GM23338 (cell line): ENCODE results near the gene PISD. TPM values are rescaled to one million over a fixed set of nuclear protein-coding genes. Genes with fewer than 3 reads are reported as not detected.

ENCODE experiments used
- ATAC-seq: fragments of 200-7000 bp; cut with Tn5 transposase; 3 replicates; pipeline ENCODE4 v1.9.1; 2020
- DNase-seq: peaks from one replicate; pipeline ENCODE4 v3.0.0-alpha.2; 2015; ENCODE audit warnings: low spot score
- H2AFZ ChIP-seq: fragments of 200-600 bp; sonication (generic); 2 replicates; pipeline ENCODE4 v1.8.0; 2016; ENCODE audit warnings: antibody characterized with exemption, mild to moderate bottlenecking, moderate library complexity
- H3F3A ChIP-seq: fragments of 200-600 bp; sonication (generic); replicated peaks from 2 replicates; pipeline ENCODE4 v1.8.0; 2017; ENCODE audit warnings: antibody characterized with exemption, mixed run types, low read depth
- H3K27ac ChIP-seq: fragments of 200-600 bp; sonication (generic); 2 replicates; pipeline ENCODE4 v1.6.1; 2016; ENCODE audit warnings: low read depth
- H3K27me3 ChIP-seq: fragments of 200-600 bp; sonication (generic); 2 replicates; pipeline ENCODE4 v1.8.0; 2016; ENCODE audit warnings: mild to moderate bottlenecking, mixed run types, moderate library complexity; ENCODE audit not compliant: insufficient read depth
- H3K36me3 ChIP-seq: fragments of 200-600 bp; sonication (generic); 2 replicates; pipeline ENCODE4 v1.8.0; 2016; ENCODE audit warnings: mild to moderate bottlenecking; ENCODE audit not compliant: insufficient read depth
- H3K4me1 ChIP-seq: fragments of 200-600 bp; sonication (generic); 2 replicates; pipeline ENCODE4 v1.8.0; 2016; ENCODE audit warnings: mild to moderate bottlenecking, moderate library complexity; ENCODE audit not compliant: insufficient read depth
- H3K4me2 ChIP-seq: fragments of 200-600 bp; sonication (generic); 2 replicates; pipeline ENCODE4 v1.7.1; 2017; ENCODE audit warnings: mixed run types
- H3K4me3 ChIP-seq: fragments of 200-600 bp; sonication (generic); 2 replicates; pipeline ENCODE4 v1.6.1; 2016; ENCODE audit warnings: mixed run types
- H3K79me2 ChIP-seq: fragments of 200-600 bp; sonication (generic); replicated peaks from 2 replicates; pipeline ENCODE4 v1.8.0; 2017; ENCODE audit warnings: mild to moderate bottlenecking; ENCODE audit not compliant: insufficient read depth
- H3K9me2 ChIP-seq: fragments of 200-600 bp; sonication (generic); 2 replicates; pipeline ENCODE4 v1.8.0; 2017; ENCODE audit not compliant: insufficient read depth
- H4K20me1 ChIP-seq: fragments of 200-600 bp; sonication (generic); replicated peaks from 2 replicates; pipeline ENCODE4 v1.8.0; 2017; ENCODE audit warnings: mild to moderate bottlenecking; ENCODE audit not compliant: insufficient read depth
- H3K27ac Mint-ChIP-seq: 2 replicates; pipeline ENCODE4 v1.8.0; 2020; ENCODE audit warnings: inconsistent platforms, mild to moderate bottlenecking, moderate library complexity, mixed read lengths
- H3K27me3 Mint-ChIP-seq: 3 replicates; pipeline ENCODE4 v1.8.0; 2022; ENCODE audit warnings: low read depth, mild to moderate bottlenecking, moderate library complexity, mixed read lengths, inconsistent platforms; ENCODE audit not compliant: insufficient read depth, poor library complexity
- H3K36me3 Mint-ChIP-seq: 3 replicates; pipeline ENCODE4 v1.8.0; 2021; ENCODE audit warnings: low read depth, mild to moderate bottlenecking, inconsistent platforms, moderate library complexity, mixed read lengths
- H3K4me1 Mint-ChIP-seq: 3 replicates; pipeline ENCODE4 v1.8.0; 2020; ENCODE audit warnings: mild to moderate bottlenecking, inconsistent platforms, mixed read lengths
- H3K4me3 Mint-ChIP-seq: 3 replicates; pipeline ENCODE4 v1.8.0; 2021; ENCODE audit warnings: moderate library complexity, mild to moderate bottlenecking, inconsistent platforms, mixed read lengths
- H3K9me3 Mint-ChIP-seq: 3 replicates; pipeline ENCODE4 v1.8.0; 2020; ENCODE audit warnings: moderate library complexity, mild to moderate bottlenecking, inconsistent platforms, mixed read lengths
- CTCF ChIP-seq, 2 experiments: fragments of 200-600 bp in 1 of 2; sonication (generic) in 1 of 2; conservative IDR thresholded peaks; 2 replicates each; pipeline versions ENCODE4 v1.5.1 to v1.6.1; 2016 to 2017; ENCODE audit warnings: antibody characterized with exemption in 2 of 2, low read depth in 2 of 2, mild to moderate bottlenecking in 2 of 2, moderate library complexity in 1 of 2
- ETS1 ChIP-seq: IDR thresholded peaks from 2 replicates; pipeline ENCODE4 v1.6.1; 2016; ENCODE audit warnings: antibody characterized with exemption
- EZH2phosphoT487 ChIP-seq: fragments of 200-600 bp; sonication (generic); IDR thresholded peaks from one replicate; pipeline ENCODE4 v1.8.1; 2018; ENCODE audit warnings: antibody characterized with exemption; ENCODE audit not compliant: unreplicated experiment
- JUNB ChIP-seq: IDR thresholded peaks from one replicate; pipeline ENCODE4 v1.6.1; 2016; ENCODE audit warnings: antibody characterized with exemption; ENCODE audit not compliant: unreplicated experiment
- NANOG ChIP-seq: IDR thresholded peaks from 2 replicates; pipeline ENCODE4 v1.6.1; 2016; ENCODE audit warnings: antibody characterized with exemption, borderline replicate concordance
- POLR2AphosphoS5 ChIP-seq: IDR thresholded peaks from 2 replicates; pipeline ENCODE4 v1.6.1; 2016; ENCODE audit warnings: antibody characterized with exemption, low read depth
- REST ChIP-seq: IDR thresholded peaks from one replicate; pipeline ENCODE4 v1.6.1; 2018; ENCODE audit warnings: antibody characterized with exemption; ENCODE audit not compliant: unreplicated experiment
- STAT1 ChIP-seq: IDR thresholded peaks from one replicate; pipeline ENCODE4 v1.6.1; 2016; ENCODE audit warnings: antibody characterized with exemption; ENCODE audit not compliant: unreplicated experiment
- ZNF114 ChIP-seq: fragments of 250-450 bp; sonication (Bioruptor Pico); IDR thresholded peaks from 2 replicates; pipeline ENCODE4 v1.5.0; 2020; ENCODE audit warnings: mild to moderate bottlenecking, moderate library complexity
- ZNF331 ChIP-seq: fragments of 250-450 bp; sonication (Bioruptor Pico); IDR thresholded peaks from 2 replicates; pipeline ENCODE4 v1.5.0; 2020; ENCODE audit warnings: low read depth, mild to moderate bottlenecking, moderate library complexity
- polyA plus RNA-seq: library from polyadenylated mRNA; unstranded; fragments of >200 nt; fragmentation: Nextera tagmentation; extraction: Ambion mirVana; gene quantifications from 2 replicates; pipeline ENCODE4 v1.2.1, GENCODE V29; 2016
- total RNA-seq: library from RNA; depleted of rRNA; stranded (reverse); fragments of >200 nt; shearing (Covaris generic); gene quantifications from 2 replicates; pipeline ENCODE4 v1.2.3, GENCODE V29; 2014

The PISD gene
- total and polyA plus RNA-seq, 2 experiments from 2014 or later: 43.1 to 54.5 TPM

GRCh38 chr22:31637891-31638618, 24.0 kb downstream of the PISD start:
- H3K4me3 ChIP-seq: no peak overlapping the region
- H2AFZ ChIP-seq: no peak overlapping the region
- Mint-ChIP-seq H3K27me3 (peaks cover 13% of the 10 kb centered on the region), H3K9me3 (no peaks in the 10 kb centered on the region), H3K4me1 (peaks cover 14% of the 10 kb centered on the region; the same call in 2 of the 3 replicates), H3K36me3 (peaks cover 20% of the 10 kb centered on the region), H3K4me3 (no peak overlapping the region), H3K27ac (no peak overlapping the region; the same call in 1 of the 2 replicates)
- no peak for DNase-seq
- H3K4me2 ChIP-seq: no peak overlapping the region
- H3K27ac ChIP-seq: 0 out of 2 replicates have a peak overlapping the region, but pooled peaks have one; percentile 72
- ATAC-seq: peak; percentile 11; the same call in 1 of the 3 replicates
- no peaks in the 10 kb centered on the region for H3K27me3 ChIP-seq
- H3K36me3 ChIP-seq: no peaks in the 10 kb centered on the region
- H4K20me1 ChIP-seq: peaks cover 15% of the 10 kb centered on the region
- H3K79me2 ChIP-seq: peaks cover 77% of the 10 kb centered on the region
- no peaks in the 10 kb centered on the region for H3K9me2 ChIP-seq
- no peak for TF ChIP-seq JUNB
- TF ChIP-seq ZNF114 (CRISPR knock-in tag): no peak
- TF ChIP-seq NANOG: no peak
- no peak for TF ChIP-seq EZH2phosphoT487
- no peak for TF ChIP-seq ETS1
- no peak for TF ChIP-seq STAT1
- H3F3A ChIP-seq: peaks cover 5% of the 10 kb centered on the region; the same call in 1 of the 2 replicates
- H3K4me1 ChIP-seq: peaks cover 4% of the 10 kb centered on the region; the same call in 1 of the 2 replicates

GRCh38 chr22:31637447-31637890, 24.5 kb downstream of the PISD start:
- Mint-ChIP-seq H3K4me1 (peaks cover 14% of the 10 kb centered on the region; the same call in 2 of the 3 replicates), H3K27me3 (peaks cover 13% of the 10 kb centered on the region), H3K36me3 (peaks cover 16% of the 10 kb centered on the region), H3K9me3 (no peaks in the 10 kb centered on the region), H3K27ac (no peak overlapping the region), H3K4me3 (no peak overlapping the region)
- Histone ChIP-seq H3K4me1 (peaks cover 4% of the 10 kb centered on the region; the same call in 1 of the 2 replicates), H3K27ac (0 out of 2 replicates have a peak overlapping the region, but pooled peaks have one; percentile 66), H3K36me3 (no peaks in the 10 kb centered on the region), H3K9me2 (no peaks in the 10 kb centered on the region), H3K27me3 (no peaks in the 10 kb centered on the region), H3F3A (peaks cover 5% of the 10 kb centered on the region; the same call in 1 of the 2 replicates), H2AFZ (no peak overlapping the region), H3K4me3 (no peak overlapping the region), H3K4me2 (no peak overlapping the region), H3K79me2 (peaks cover 77% of the 10 kb centered on the region), H4K20me1 (peaks cover 13% of the 10 kb centered on the region)
- DNase-seq: peak; percentile 37
- ATAC-seq: peak; percentile 41
- TF ChIP-seq NANOG (no peak), ZNF331 (no peak), ZNF114 (CRISPR knock-in tag) (no peak), STAT1 (no peak), CTCF (conservative IDR thresholded peaks at IDR 0.05; ENCODE audit: low read depth in 2 of 2) (no peak), REST (no peak), POLR2AphosphoS5 (no peak), EZH2phosphoT487 (no peak), JUNB (no peak)
